ENCODE measurements around the gene ELF2.

ELF2 gene

GRCh38 chr4:139144161-139144859, 32.7 kb downstream of the ELF2 start:
- TF ChIP-seq CTCF (conservative IDR thresholded peaks at IDR 0.05; ENCODE audit: low read length) = no peak
- DNase-seq (ENCODE audit: low read depth) = peak; percentile 73
- no peak overlapping the region for H3K4me3 ChIP-seq (ENCODE audit: low read length)

GRCh38 chr4:139142980-139143379, 34.0 kb downstream of the ELF2 start:
- no peak overlapping the region for H3K4me3 ChIP-seq (ENCODE audit: low read length)
- DNase-seq (ENCODE audit: low read depth) = no peak
- TF ChIP-seq CTCF (conservative IDR thresholded peaks at IDR 0.05; ENCODE audit: low read length) = no peak

- DNase-seq (ENCODE audit: low read depth) = no peak
- no peak for TF ChIP-seq CTCF (conservative IDR thresholded peaks at IDR 0.05; ENCODE audit: low read length)
- H3K4me3 ChIP-seq (ENCODE audit: low read length) = no peak overlapping the region
Observed at GRCh38 chr4:139142087-139142486, 34.9 kb downstream of the ELF2 start.

GRCh38 chr4:139137763-139138162, 39.3 kb downstream of the ELF2 start:
- DNase-seq (ENCODE audit: low read depth) = no peak
- H3K4me3 ChIP-seq (ENCODE audit: low read length) = no peak overlapping the region
- no peak for TF ChIP-seq CTCF (conservative IDR thresholded peaks at IDR 0.05; ENCODE audit: low read length)

GRCh38 chr4:139134403-139134802, 42.6 kb downstream of the ELF2 start:
- no peak overlapping the region for H3K4me3 ChIP-seq (ENCODE audit: low read length)
- no peak for DNase-seq (ENCODE audit: low read depth)
- no peak for TF ChIP-seq CTCF (conservative IDR thresholded peaks at IDR 0.05; ENCODE audit: low read length)

GRCh38 chr4:139131209-139131870, 45.7 kb downstream of the ELF2 start:
- TF ChIP-seq CTCF (conservative IDR thresholded peaks at IDR 0.05; ENCODE audit: low read length) = no peak
- DNase-seq (ENCODE audit: low read depth) = no peak
- H3K4me3 ChIP-seq (ENCODE audit: low read length) = no peak overlapping the region

- TF ChIP-seq CTCF (conservative IDR thresholded peaks at IDR 0.05; ENCODE audit: low read length) = no peak
- DNase-seq (ENCODE audit: low read depth) = no peak
- H3K4me3 ChIP-seq (ENCODE audit: low read length) = no peak overlapping the region
Observed at GRCh38 chr4:139129206-139129605, 47.8 kb downstream of the ELF2 start.

All from AG10803 (cell line).